Gastrocnemius medialis (tissue), 4 donors: ENCODE results near the gene PELI3.

Experiments
- POLR2A ChIP-seq, 2 donors: fragments of 450-650 bp; IDR thresholded peaks; one replicate each; pipeline ENCODE4 v1.6.1; 2017; ENCODE audit warnings: antibody characterized with exemption in 2 of 2, mild to moderate bottlenecking in 2 of 2, moderate library complexity in 2 of 2
- TF ChIP-seq, protein P1 (sequence below), 5 experiments: fragments of 450-650 bp in 3 of 5; fragments of 200-600 bp in 2 of 5; sonication (generic) in 2 of 5; IDR thresholded peaks in 4 of 5; conservative IDR thresholded peaks in 1 of 5; 1 replicate in 4 of 5; 2 replicates in 1 of 5; pipeline ENCODE4 v1.5.1; 2016 to 2019; ENCODE audit warnings: antibody characterized with exemption in 5 of 5, mild to moderate bottlenecking in 3 of 5, moderate library complexity in 3 of 5

DNA sequence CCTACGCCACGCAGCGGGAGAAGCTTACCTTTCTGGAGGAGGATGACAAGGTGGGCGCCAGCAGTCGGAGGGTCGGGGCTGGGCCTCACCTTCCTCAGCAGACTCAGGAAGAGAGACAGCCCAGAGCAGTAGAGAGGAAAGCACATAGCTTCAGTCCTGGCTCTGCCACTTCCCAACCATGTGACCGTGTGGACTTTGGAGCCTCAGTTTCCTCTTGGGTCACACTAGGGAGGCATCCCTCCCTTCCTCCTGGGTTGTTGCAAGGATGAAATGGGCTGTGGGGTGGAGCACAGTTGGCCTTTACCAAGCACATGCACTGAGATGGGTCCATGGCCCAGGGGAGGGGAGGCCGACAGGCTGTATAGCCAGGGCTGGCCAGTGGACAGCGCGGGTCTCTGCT is 26.4 kb downstream of the PELI3 start:
- TF ChIP-seq, protein P1, sequence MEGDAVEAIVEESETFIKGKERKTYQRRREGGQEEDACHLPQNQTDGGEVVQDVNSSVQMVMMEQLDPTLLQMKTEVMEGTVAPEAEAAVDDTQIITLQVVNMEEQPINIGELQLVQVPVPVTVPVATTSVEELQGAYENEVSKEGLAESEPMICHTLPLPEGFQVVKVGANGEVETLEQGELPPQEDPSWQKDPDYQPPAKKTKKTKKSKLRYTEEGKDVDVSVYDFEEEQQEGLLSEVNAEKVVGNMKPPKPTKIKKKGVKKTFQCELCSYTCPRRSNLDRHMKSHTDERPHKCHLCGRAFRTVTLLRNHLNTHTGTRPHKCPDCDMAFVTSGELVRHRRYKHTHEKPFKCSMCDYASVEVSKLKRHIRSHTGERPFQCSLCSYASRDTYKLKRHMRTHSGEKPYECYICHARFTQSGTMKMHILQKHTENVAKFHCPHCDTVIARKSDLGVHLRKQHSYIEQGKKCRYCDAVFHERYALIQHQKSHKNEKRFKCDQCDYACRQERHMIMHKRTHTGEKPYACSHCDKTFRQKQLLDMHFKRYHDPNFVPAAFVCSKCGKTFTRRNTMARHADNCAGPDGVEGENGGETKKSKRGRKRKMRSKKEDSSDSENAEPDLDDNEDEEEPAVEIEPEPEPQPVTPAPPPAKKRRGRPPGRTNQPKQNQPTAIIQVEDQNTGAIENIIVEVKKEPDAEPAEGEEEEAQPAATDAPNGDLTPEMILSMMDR (IDR thresholded peaks at IDR 0.05 in 4 of 5, conservative IDR thresholded peaks at IDR 0.05 in 1 of 5), result no peak
- TF ChIP-seq POLR2A (IDR thresholded peaks at IDR 0.05), result no peak
